GM23338 (cell line): ENCODE results near the gene NHLRC4. TPM values are rescaled to one million over a fixed set of nuclear protein-coding genes. Genes with fewer than 3 reads are reported as not detected.

ENCODE experiments used
- ATAC-seq: fragments of 200-7000 bp; cut with Tn5 transposase; 3 replicates; pipeline ENCODE4 v1.9.1; 2020
- DNase-seq: peaks from one replicate; pipeline ENCODE4 v3.0.0-alpha.2; 2015; ENCODE audit warnings: low spot score
- H2AFZ ChIP-seq: fragments of 200-600 bp; sonication (generic); 2 replicates; pipeline ENCODE4 v1.8.0; 2016; ENCODE audit warnings: antibody characterized with exemption, mild to moderate bottlenecking, moderate library complexity
- H3F3A ChIP-seq: fragments of 200-600 bp; sonication (generic); replicated peaks from 2 replicates; pipeline ENCODE4 v1.8.0; 2017; ENCODE audit warnings: antibody characterized with exemption, mixed run types, low read depth
- H3K27ac ChIP-seq: fragments of 200-600 bp; sonication (generic); 2 replicates; pipeline ENCODE4 v1.6.1; 2016; ENCODE audit warnings: low read depth
- H3K27me3 ChIP-seq: fragments of 200-600 bp; sonication (generic); 2 replicates; pipeline ENCODE4 v1.8.0; 2016; ENCODE audit warnings: mild to moderate bottlenecking, mixed run types, moderate library complexity; ENCODE audit not compliant: insufficient read depth
- H3K36me3 ChIP-seq: fragments of 200-600 bp; sonication (generic); 2 replicates; pipeline ENCODE4 v1.8.0; 2016; ENCODE audit warnings: mild to moderate bottlenecking; ENCODE audit not compliant: insufficient read depth
- H3K4me1 ChIP-seq: fragments of 200-600 bp; sonication (generic); 2 replicates; pipeline ENCODE4 v1.8.0; 2016; ENCODE audit warnings: mild to moderate bottlenecking, moderate library complexity; ENCODE audit not compliant: insufficient read depth
- H3K4me2 ChIP-seq: fragments of 200-600 bp; sonication (generic); 2 replicates; pipeline ENCODE4 v1.7.1; 2017; ENCODE audit warnings: mixed run types
- H3K4me3 ChIP-seq: fragments of 200-600 bp; sonication (generic); 2 replicates; pipeline ENCODE4 v1.6.1; 2016; ENCODE audit warnings: mixed run types
- H3K79me2 ChIP-seq: fragments of 200-600 bp; sonication (generic); replicated peaks from 2 replicates; pipeline ENCODE4 v1.8.0; 2017; ENCODE audit warnings: mild to moderate bottlenecking; ENCODE audit not compliant: insufficient read depth
- H3K9me2 ChIP-seq: fragments of 200-600 bp; sonication (generic); 2 replicates; pipeline ENCODE4 v1.8.0; 2017; ENCODE audit not compliant: insufficient read depth
- H4K20me1 ChIP-seq: fragments of 200-600 bp; sonication (generic); replicated peaks from 2 replicates; pipeline ENCODE4 v1.8.0; 2017; ENCODE audit warnings: mild to moderate bottlenecking; ENCODE audit not compliant: insufficient read depth
- H3K27ac Mint-ChIP-seq: 2 replicates; pipeline ENCODE4 v1.8.0; 2020; ENCODE audit warnings: inconsistent platforms, mild to moderate bottlenecking, moderate library complexity, mixed read lengths
- H3K27me3 Mint-ChIP-seq: 3 replicates; pipeline ENCODE4 v1.8.0; 2022; ENCODE audit warnings: low read depth, mild to moderate bottlenecking, moderate library complexity, mixed read lengths, inconsistent platforms; ENCODE audit not compliant: insufficient read depth, poor library complexity
- H3K36me3 Mint-ChIP-seq: 3 replicates; pipeline ENCODE4 v1.8.0; 2021; ENCODE audit warnings: low read depth, mild to moderate bottlenecking, inconsistent platforms, moderate library complexity, mixed read lengths
- H3K4me1 Mint-ChIP-seq: 3 replicates; pipeline ENCODE4 v1.8.0; 2020; ENCODE audit warnings: mild to moderate bottlenecking, inconsistent platforms, mixed read lengths
- H3K4me3 Mint-ChIP-seq: 3 replicates; pipeline ENCODE4 v1.8.0; 2021; ENCODE audit warnings: moderate library complexity, mild to moderate bottlenecking, inconsistent platforms, mixed read lengths
- H3K9me3 Mint-ChIP-seq: 3 replicates; pipeline ENCODE4 v1.8.0; 2020; ENCODE audit warnings: moderate library complexity, mild to moderate bottlenecking, inconsistent platforms, mixed read lengths
- CREB1 ChIP-seq: fragments of 250-450 bp; sonication (Bioruptor Pico); IDR thresholded peaks from 2 replicates; pipeline ENCODE4 v1.5.0; 2020; ENCODE audit warnings: low read depth, mild to moderate bottlenecking, moderate library complexity
- EZH2 ChIP-seq: fragments of 200-600 bp; sonication (generic); IDR thresholded peaks from one replicate; pipeline ENCODE4 v1.8.0; 2017; ENCODE audit warnings: antibody characterized with exemption, mild to moderate bottlenecking, low read depth; ENCODE audit not compliant: unreplicated experiment
- EZH2phosphoT487 ChIP-seq: fragments of 200-600 bp; sonication (generic); IDR thresholded peaks from one replicate; pipeline ENCODE4 v1.8.1; 2018; ENCODE audit warnings: antibody characterized with exemption; ENCODE audit not compliant: unreplicated experiment
- NANOG ChIP-seq: IDR thresholded peaks from 2 replicates; pipeline ENCODE4 v1.6.1; 2016; ENCODE audit warnings: antibody characterized with exemption, borderline replicate concordance
- STAT1 ChIP-seq: IDR thresholded peaks from one replicate; pipeline ENCODE4 v1.6.1; 2016; ENCODE audit warnings: antibody characterized with exemption; ENCODE audit not compliant: unreplicated experiment
- ZNF114 ChIP-seq: fragments of 250-450 bp; sonication (Bioruptor Pico); IDR thresholded peaks from 2 replicates; pipeline ENCODE4 v1.5.0; 2020; ENCODE audit warnings: mild to moderate bottlenecking, moderate library complexity
- polyA plus RNA-seq: library from polyadenylated mRNA; unstranded; fragments of >200 nt; fragmentation: Nextera tagmentation; extraction: Ambion mirVana; gene quantifications from 2 replicates; pipeline ENCODE4 v1.2.1, GENCODE V29; 2016
- total RNA-seq: library from RNA; depleted of rRNA; stranded (reverse); fragments of >200 nt; shearing (Covaris generic); gene quantifications from 2 replicates; pipeline ENCODE4 v1.2.3, GENCODE V29; 2014
- TF ChIP-seq, protein P1 (sequence below), 2 experiments: fragments of 200-600 bp in 1 of 2; sonication (generic) in 1 of 2; conservative IDR thresholded peaks; 2 replicates each; pipeline versions ENCODE4 v1.5.1 to v1.6.1; 2016 to 2017; ENCODE audit warnings: antibody characterized with exemption in 2 of 2, low read depth in 2 of 2, mild to moderate bottlenecking in 2 of 2, moderate library complexity in 1 of 2

Gene NHLRC4
- total and polyA plus RNA-seq, 2 experiments from 2014 or later, result 0.47 to 0.80 TPM

- Mint-ChIP-seq H3K36me3 (no peaks in the 10 kb centered on the region), H3K9me3 (no peaks in the 10 kb centered on the region), H3K27me3 (peaks cover 16% of the 10 kb centered on the region), H3K27ac (no peak overlapping the region), H3K4me1 (no peaks in the 10 kb centered on the region), H3K4me3 (peak overlapping the region; percentile 42; the same call in 2 of the 3 replicates)
- Histone ChIP-seq H3K36me3 (no peaks in the 10 kb centered on the region), H3K4me1 (no peaks in the 10 kb centered on the region; the same call in 1 of the 2 replicates), H3K27me3 (peaks cover 34% of the 10 kb centered on the region), H3K27ac (no peak overlapping the region), H2AFZ (peak overlapping the region; percentile 76; the same call in 1 of the 2 replicates), H3F3A (no peaks in the 10 kb centered on the region), H3K79me2 (no peaks in the 10 kb centered on the region), H3K4me2 (peak overlapping the region; percentile 80), H3K9me2 (no peaks in the 10 kb centered on the region), H3K4me3 (peak overlapping the region; percentile 55), H4K20me1 (no peaks in the 10 kb centered on the region)
- no peak for DNase-seq
- peak; percentile 60 for ATAC-seq
- TF ChIP-seq STAT1, result no peak
- peak; percentile 53 for TF ChIP-seq EZH2
- TF ChIP-seq ZNF114 (CRISPR knock-in tag), result no peak
- TF ChIP-seq NANOG, result no peak
Measured at GRCh38 chr16:559411-560203, 7.2 kb upstream of the NHLRC4 start.

GRCh38 chr16:560204-560700 lies 6.6 kb upstream of the NHLRC4 start, which contains the start of gene PRR35:
Gene PRR35, plus strand, starts transcription at chr16:560394. Its CDS starts 2,901 bp downstream, at chr16:563295.
- Histone ChIP-seq H4K20me1 (no peaks in the 10 kb centered on the region), H3K4me1 (no peaks in the 10 kb centered on the region; the same call in 1 of the 2 replicates), H3K9me2 (no peaks in the 10 kb centered on the region), H3K36me3 (no peaks in the 10 kb centered on the region), H2AFZ (peak within 1 kb of the TSS; percentile 76; the same call in 1 of the 2 replicates), H3K27me3 (peaks cover 34% of the 10 kb centered on the region), H3F3A (0 out of 2 replicates have a peak, but pooled peaks cover 2% of the 10 kb centered on the region), H3K4me3 (peak within 1 kb of the TSS; percentile 55), H3K4me2 (peak within 1 kb of the TSS; percentile 80), H3K27ac (no peak within 1 kb of the TSS), H3K79me2 (no peaks in the 10 kb centered on the region)
- no peak for TF ChIP-seq NANOG
- TF ChIP-seq EZH2, result peak; percentile 32
- H3K36me3 Mint-ChIP-seq, result no peaks in the 10 kb centered on the region
- peak within 1 kb of the TSS; percentile 42; the same call in 2 of the 3 replicates for H3K4me3 Mint-ChIP-seq
- H3K27ac Mint-ChIP-seq, result no peak within 1 kb of the TSS
- ATAC-seq, result no peak
- no peaks in the 10 kb centered on the region for H3K4me1 Mint-ChIP-seq
- H3K27me3 Mint-ChIP-seq, result peaks cover 16% of the 10 kb centered on the region
- no peak for DNase-seq
- H3K9me3 Mint-ChIP-seq, result no peaks in the 10 kb centered on the region

DNA sequence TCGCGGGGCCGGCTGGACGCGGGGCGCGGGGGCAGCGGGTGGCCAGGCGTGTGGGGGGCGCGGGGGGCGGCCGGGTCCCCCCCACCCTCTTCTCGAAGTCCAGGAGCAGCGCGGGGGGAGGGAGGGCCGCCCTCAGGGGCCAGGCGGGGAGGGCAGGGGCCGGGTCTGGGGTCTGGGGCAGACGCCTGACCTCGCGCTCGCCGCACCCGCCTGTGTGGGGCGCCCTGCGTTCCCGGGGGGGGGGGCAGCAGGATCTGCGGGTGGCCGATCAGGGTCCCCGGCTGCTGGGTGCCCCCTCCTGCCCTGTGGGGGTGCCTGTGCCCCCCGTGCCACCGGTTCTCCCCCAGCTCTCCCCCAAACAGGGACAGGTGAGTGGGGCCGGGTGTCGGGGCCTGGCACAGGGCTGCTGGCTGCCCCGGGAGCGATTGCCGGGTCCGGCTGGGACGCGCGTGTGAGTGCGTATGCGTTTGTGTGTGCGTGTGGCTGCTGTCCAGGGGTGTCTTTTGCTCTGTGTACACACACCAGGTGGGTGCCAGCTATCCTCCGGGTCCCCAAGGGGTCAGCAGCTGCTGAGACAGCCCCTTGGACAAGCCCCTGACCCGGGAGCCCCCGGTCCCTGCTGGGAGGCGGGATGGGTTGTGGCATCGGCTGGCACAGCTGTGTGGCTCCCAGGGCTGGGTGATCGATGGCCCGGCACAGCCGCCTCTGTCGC lies 5.9 kb upstream of the NHLRC4 start:
- H3K9me2 ChIP-seq, result no peaks in the 10 kb centered on the region
- peak overlapping the region; percentile 36; the same call in 1 of the 2 replicates for H3K4me3 ChIP-seq
- 0 out of 2 replicates have a peak, but pooled peaks cover 2% of the 10 kb centered on the region for H3F3A ChIP-seq
- no peak for DNase-seq
- H2AFZ ChIP-seq, result no peak overlapping the region
- Mint-ChIP-seq H3K4me1 (no peaks in the 10 kb centered on the region), H3K36me3 (no peaks in the 10 kb centered on the region), H3K27ac (no peak overlapping the region), H3K9me3 (no peaks in the 10 kb centered on the region), H3K27me3 (peaks cover 15% of the 10 kb centered on the region), H3K4me3 (no peak overlapping the region)
- H3K36me3 ChIP-seq, result no peaks in the 10 kb centered on the region
- ATAC-seq, result no peak
- TF ChIP-seq EZH2phosphoT487 (no peak), CREB1 (no peak), EZH2 (no peak)
- TF ChIP-seq, protein P1, sequence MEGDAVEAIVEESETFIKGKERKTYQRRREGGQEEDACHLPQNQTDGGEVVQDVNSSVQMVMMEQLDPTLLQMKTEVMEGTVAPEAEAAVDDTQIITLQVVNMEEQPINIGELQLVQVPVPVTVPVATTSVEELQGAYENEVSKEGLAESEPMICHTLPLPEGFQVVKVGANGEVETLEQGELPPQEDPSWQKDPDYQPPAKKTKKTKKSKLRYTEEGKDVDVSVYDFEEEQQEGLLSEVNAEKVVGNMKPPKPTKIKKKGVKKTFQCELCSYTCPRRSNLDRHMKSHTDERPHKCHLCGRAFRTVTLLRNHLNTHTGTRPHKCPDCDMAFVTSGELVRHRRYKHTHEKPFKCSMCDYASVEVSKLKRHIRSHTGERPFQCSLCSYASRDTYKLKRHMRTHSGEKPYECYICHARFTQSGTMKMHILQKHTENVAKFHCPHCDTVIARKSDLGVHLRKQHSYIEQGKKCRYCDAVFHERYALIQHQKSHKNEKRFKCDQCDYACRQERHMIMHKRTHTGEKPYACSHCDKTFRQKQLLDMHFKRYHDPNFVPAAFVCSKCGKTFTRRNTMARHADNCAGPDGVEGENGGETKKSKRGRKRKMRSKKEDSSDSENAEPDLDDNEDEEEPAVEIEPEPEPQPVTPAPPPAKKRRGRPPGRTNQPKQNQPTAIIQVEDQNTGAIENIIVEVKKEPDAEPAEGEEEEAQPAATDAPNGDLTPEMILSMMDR (conservative IDR thresholded peaks at IDR 0.05; ENCODE audit: low read depth in 2 of 2), result 0 out of 4 replicates have a peak, but pooled peaks of 1 of the 2 experiments have one; percentile 19
- peak overlapping the region; percentile 51; the same call in 1 of the 2 replicates for H3K4me2 ChIP-seq
- H4K20me1 ChIP-seq, result no peaks in the 10 kb centered on the region
- no peaks in the 10 kb centered on the region; the same call in 1 of the 2 replicates for H3K4me1 ChIP-seq
- peaks cover 34% of the 10 kb centered on the region for H3K27me3 ChIP-seq
- no peaks in the 10 kb centered on the region for H3K79me2 ChIP-seq
- H3K27ac ChIP-seq, result no peak overlapping the region
